Measurements from ENCODE around the gene MAGEA9.
"Not testable (repeated sequence)": the region's sequence is repeated elsewhere in the genome, so short reads cannot be mapped to it uniquely, and the experiment has no call there.

MAGEA9 gene, protein sequence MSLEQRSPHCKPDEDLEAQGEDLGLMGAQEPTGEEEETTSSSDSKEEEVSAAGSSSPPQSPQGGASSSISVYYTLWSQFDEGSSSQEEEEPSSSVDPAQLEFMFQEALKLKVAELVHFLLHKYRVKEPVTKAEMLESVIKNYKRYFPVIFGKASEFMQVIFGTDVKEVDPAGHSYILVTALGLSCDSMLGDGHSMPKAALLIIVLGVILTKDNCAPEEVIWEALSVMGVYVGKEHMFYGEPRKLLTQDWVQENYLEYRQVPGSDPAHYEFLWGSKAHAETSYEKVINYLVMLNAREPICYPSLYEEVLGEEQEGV

GRCh38 chrX:149781727-149782126 is at the start of gene MAGEA9:
TSS of gene MAGEA9 (plus strand) at chrX:149781930. CDS start at chrX:149786211, 4,281 bp downstream.
- not testable (repeated sequence) for DNase-seq (ENCODE audit: low spot score)

- DNase-seq (ENCODE audit: low spot score) = not testable (repeated sequence)
Measured at GRCh38 chrX:149742269-149742668, 39.5 kb upstream of the MAGEA9 start.

DNA sequence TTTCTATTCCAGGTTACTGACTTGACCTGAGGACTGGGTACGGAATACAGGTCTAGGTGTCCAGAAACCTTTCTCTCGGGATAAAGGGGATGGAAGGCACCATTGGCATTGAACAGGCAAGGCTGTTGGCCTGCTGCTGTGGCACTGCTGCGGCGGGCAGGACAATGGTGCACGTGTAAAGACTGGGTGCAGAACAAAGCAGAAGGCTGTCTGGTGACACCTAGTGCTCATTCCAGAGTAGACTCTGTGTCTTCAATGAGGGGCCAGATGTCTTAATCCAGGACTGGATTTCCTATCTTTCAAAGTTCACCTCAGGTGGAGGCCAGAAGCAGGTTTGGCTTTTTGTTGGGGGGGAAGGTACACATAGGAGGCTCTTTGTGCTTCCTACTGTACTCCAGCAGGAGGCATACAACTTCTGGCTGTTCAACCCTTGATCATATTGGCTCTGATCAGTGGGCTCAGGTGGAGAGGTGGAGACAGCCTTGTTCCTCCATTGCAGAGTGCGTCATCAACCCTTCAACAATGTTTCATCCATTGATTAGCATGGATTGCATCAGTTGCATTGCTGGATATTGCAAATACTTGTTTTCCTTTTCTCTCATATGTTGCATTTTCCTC is 35.2 kb upstream of the MAGEA9 start:
- not testable (repeated sequence) for DNase-seq (ENCODE audit: low spot score)

DNA sequence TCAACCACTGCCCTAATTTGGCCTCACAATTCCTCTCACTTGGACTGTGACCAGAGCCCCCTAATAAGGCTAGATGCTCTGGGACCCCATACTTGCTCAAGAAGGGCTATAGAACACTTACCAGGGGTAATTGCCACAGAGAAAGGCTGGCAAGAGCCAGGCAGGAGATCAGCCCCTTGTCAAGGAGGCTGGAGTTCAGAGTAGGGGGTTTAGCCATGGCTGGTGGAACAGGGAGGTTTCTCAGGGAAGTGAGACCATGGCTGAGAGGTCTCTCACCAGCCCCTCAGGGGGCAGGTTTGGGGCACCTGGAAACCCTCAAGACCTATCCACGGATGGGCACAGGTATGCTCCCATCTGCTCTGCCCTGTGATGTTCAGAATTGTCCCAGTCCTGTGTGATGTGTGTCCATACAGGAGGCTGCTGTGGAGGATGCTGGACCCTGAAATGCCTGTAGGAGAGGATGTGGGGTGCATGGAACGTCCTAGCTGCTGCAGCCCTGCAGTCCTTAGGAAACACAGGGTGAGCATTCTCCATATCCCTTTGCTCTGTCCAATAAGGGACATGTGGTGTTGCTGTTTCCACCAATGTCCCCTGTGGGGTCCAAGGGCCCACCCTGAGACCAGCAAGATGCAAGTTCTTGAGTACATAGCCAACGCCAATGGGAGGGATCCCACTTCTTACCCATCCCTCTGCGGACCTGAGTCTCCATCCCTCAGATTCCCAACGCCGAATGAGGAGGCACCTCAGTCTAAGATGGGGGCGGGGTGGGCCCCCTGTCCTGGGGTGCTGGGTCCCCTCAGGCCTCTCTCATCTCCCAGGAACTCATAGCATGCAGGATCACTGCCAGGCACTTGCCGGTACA is 24.3 kb upstream of the MAGEA9 start:
- no peak for DNase-seq (ENCODE audit: low spot score)

DNA sequence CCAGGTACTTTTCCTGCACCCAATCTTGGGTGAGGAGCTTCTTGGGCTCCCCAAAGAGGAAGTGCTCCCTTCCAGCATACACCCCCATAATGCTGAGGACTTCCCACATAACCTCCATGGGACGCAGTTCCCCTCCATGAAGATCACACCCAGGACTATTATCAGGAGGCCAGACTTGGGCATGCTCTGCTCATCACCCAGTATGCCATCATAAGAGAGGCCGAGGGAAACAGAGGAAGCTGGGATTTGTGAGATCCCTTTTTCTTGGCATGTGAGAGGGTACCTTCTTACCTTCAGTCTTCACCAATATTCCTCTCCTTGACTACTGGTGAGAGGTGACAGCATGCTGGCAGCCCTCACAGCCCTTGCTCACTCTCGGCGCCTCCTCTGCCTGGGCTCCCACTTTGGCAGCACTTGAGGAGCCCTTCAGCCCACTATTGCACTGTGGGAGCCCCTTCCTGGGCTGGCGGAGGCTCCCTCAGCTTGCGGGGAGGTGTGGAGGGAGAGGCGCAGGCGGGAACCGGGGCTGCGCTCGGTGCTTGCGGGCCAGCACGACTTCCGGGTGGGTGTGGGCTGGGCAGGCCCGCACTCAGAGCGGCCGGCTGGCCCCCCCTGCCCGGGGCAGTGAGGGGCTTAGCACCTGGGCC is 23.5 kb upstream of the MAGEA9 start:
- no peak for DNase-seq (ENCODE audit: low spot score)

- DNase-seq (ENCODE audit: low spot score) = not testable (repeated sequence)
Measured at GRCh38 chrX:149758715-149759078, 23.0 kb upstream of the MAGEA9 start.

GRCh38 chrX:149759824-149760223 is 21.9 kb upstream of the MAGEA9 start:
- no peak for DNase-seq (ENCODE audit: low spot score)

DNA sequence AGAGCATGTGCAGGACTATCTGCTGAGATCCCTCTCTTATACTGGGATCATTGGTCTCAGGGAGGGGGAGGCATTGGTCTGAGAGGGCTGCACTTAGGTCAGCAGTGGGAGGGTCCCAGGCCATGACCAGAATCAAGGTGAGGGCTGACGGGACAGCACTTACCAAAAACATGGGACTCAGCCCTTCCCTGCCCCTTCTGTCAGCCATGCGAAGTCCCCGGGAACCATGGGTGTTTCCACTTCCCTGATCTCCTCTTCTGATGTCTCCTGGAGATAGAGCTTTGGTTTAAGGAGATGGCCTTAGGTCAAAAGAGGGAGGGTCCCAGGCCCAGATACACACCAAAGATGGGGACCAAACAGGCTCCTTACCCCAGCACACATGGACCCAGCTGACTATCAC is 20.8 kb upstream of the MAGEA9 start:
- DNase-seq (ENCODE audit: low spot score) = no peak

- DNase-seq (ENCODE audit: low spot score) = not testable (repeated sequence)
Measured at GRCh38 chrX:149761858-149762674, 19.7 kb upstream of the MAGEA9 start.

DNA sequence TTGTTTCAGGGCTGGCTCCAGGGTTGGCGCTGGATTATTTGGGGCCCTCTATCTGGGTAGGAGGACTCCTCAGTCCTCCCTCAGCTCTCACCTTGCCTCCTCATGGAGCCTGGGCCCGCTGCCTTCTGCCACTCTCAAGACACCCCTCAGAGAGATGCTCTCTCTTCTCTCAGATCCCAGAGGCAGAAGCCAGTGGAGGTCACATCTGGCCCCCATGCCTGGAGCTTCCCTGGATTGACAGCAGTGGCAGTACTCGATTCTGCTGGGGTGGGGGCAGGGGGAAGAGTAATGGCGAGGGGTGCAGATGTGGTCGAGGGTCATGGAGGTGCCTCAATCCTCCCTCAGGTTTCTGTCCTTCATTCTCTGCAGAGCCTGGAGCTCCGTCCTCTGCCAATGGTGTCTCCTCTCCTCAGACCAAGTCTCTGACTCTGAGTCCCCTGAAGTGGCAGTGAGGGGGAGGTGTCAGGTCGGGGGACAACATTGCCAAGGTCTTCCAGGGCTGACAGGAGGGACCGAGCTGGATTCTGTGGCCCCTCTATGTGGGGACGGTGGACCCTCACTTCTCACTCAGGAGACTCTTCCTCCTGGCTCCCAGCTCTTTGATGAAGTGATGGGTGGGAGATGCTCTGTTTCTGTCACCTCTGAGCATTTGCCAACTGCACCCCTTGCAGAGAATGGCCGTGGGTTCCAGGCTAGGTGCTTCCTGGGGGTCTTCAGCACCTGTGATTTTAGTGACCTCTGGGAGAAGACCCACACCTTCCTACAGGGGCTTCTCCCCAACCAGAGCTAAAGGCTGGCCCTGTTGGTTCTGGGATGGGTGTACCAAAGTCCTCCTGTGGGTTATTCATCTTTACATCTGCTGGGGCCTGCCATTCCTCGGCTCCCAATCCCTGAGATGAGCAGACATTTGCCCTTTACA is 18.8 kb upstream of the MAGEA9 start:
- no peak for DNase-seq (ENCODE audit: low spot score)

DNA sequence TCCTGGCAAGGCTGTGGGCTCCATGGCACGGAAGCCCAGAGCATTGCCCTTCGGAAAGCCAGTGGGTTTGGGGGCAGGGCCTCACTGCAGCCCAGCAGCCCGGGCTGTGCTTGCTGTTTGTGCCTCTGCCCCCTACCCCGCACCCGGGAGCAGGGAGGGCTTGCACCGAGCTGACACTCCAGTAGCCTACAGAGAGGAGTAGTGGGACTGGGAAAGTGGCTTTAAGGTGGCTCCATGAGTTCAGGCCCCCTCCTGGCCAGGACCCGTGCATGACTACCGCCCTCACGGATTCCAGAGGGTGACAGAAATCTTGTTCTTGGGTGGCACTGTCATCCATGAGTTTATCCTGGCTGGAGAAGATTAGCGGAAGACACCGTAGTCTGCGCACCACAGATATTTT is 11.4 kb upstream of the MAGEA9 start:
- not testable (repeated sequence) for DNase-seq (ENCODE audit: low spot score)

DNA sequence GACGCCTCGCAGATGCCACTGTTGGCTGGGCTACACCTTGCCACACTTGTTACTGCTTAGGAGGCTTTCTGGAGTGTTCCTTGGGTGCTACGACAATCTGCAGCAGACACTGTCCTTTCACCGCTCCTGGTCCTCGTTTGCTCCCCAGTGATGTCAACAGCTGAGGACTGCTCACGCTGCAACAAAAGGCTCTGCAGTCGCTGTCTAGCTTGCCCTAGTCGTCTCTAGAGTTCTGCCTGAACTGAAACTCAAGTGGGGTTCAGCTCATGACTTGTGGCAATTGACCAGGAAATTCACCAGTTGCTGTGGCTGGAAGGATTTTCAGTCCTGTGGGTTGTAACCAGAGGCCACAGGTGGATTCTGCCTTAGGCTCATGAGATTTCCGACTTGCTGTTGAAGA is 8.7 kb upstream of the MAGEA9 start:
- DNase-seq (ENCODE audit: low spot score) = not testable (repeated sequence)

DNA sequence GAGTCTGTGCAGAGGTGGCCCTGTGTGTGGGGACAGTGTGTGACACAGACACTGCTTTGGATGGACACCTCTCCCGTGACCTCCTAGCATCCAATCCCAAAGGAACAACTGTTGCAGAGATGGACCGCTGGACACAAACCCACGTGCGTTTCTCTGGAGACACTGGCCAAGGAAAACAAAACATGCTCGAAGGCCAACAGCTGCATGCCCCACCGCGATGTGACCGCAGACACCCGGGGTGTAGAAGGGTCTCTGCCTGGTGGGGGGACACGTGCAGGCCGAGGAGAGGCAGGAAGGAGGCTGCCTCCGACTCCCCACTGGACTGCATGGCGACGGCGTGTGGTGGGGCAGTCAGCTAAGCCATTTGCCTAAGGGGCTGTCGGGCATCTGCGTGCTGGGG is 8.0 kb upstream of the MAGEA9 start, which contains the start of gene HSFX1:
Gene HSFX1 (plus strand): TSS at position 301 of the 400 bp plus-strand sequence. CDS start 614 bp downstream, outside the sequence.
- DNase-seq (ENCODE audit: low spot score) = not testable (repeated sequence)

GRCh38 chrX:149777999-149778398 is 3.7 kb upstream of the MAGEA9 start:
- not testable (repeated sequence) for DNase-seq (ENCODE audit: low spot score)

GRCh38 chrX:149795531-149795930 is 13.8 kb downstream of the MAGEA9 start:
- not testable (repeated sequence) for DNase-seq (ENCODE audit: low spot score)

DNA sequence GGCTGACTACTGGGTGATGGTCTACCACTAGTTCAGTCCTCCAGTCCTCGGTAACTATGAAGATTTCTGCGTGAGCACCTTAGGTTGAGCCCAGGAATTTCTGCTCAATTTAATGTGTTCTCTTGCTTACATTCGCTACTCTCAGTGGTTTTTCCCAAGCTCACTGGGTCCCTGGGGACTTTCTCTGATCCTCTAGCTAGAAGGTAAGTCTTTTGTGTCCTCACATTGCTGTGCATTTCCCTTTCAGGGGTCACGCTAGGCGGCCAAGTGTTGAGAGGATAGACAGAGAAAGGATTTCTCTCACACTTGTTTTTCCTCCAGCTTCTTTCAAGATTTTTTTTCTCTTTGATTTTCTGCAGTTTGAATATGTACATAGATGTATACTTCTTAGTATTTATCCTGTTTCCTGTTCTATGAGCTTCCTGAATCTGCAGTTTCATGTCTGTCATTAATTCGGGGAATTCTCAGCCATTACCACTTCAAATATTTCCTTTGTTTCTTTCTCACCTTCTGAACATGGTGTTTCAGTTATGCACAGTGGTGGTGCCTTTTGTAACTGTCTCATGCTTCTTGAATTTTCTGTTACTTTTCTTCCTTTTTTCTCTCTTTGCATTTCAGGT is 17.5 kb downstream of the MAGEA9 start:
- DNase-seq (ENCODE audit: low spot score) = no peak

DNA sequence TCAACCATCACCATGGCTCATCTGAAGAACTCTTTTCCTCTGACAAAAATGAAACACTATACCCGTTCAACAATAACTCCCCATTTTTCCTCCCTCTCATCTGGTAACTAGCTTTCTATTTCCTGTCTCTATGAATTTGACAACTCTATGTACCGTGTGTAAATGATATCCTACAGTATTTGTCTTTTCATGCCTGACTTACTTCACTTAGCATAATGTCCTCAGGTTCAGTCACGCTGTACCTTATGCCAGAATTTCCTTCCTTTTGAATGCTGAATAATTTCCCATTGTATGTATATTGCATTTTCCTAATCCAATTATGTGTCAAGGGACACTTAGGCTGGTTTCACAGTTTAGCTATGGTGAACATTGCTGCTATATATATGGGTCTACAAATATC is 18.2 kb downstream of the MAGEA9 start:
- no peak for DNase-seq (ENCODE audit: low spot score)

- DNase-seq (ENCODE audit: low spot score) = no peak
Measured at GRCh38 chrX:149803458-149804062, 21.8 kb downstream of the MAGEA9 start.

DNA sequence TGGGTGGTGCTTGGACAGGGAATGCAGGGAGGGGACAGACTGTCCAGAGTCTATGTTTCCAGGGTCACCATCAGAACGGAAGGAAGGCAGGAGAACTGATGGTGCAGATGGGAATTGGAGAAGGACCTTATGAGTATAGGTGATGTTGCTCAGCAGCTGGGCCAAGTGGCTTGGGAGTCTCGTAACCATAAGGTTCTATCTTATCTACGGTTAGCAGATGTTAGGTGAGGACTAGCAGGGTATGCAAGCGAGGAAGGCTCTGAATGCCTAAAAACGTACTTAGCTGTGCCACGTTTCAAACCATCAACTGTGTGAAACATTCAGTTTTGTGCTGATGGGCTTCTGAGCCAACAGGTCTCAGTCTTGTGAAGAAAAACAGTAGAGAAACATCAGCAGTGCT is 22.4 kb downstream of the MAGEA9 start:
- no peak for DNase-seq (ENCODE audit: low spot score)
